NCI-H146 (cell line): ENCODE data around the gene CEP76.
"Not testable (repeated sequence)": the region's sequence is repeated elsewhere in the genome, so short reads cannot be mapped to it uniquely, and the experiment has no call there.

Experiments used
- DNase-seq: peaks from one replicate; lab custom pipeline; 2025; lab: John Stamatoyannopoulos, UW

Gene CEP76

DNA sequence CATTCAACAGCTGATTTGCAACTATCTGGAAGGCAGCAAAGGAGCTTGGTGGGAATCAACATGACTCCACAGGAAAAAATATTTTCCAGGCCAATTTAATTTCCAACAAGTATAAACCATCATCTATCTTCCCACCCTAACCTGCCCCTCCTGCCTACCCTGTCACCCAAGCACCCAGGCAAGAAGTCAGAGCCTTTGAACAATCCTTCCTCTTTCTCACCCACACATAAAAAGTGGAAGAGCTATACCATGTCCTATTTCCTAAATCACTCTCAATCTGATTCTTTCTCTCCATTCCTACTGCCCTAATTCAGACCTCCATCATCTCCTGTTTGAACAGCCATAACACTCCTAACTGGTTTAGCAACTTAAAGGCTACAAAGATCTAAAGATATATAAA, 57.3 kb downstream of the CEP76 start:
- DNase-seq: no peak

DNA sequence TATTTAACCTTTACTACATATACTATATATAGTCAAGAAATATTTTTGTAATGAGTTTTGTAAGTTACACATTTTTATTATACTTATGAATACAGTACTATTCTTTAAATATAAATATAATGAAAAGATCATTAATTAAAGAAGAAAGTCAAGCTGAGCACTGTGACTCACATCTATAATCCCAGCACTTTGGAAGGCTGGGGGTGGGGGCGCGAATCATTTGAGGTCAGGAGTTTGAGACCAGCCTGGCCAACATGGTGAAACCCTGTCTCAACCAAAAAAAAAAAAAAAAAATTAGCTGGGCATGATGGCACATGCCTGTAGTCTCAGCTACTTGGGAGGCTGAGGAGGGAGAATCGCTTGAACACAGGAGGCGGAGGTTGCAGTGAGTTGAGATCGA, 58.8 kb downstream of the CEP76 start:
- not testable (repeated sequence) for DNase-seq

DNA sequence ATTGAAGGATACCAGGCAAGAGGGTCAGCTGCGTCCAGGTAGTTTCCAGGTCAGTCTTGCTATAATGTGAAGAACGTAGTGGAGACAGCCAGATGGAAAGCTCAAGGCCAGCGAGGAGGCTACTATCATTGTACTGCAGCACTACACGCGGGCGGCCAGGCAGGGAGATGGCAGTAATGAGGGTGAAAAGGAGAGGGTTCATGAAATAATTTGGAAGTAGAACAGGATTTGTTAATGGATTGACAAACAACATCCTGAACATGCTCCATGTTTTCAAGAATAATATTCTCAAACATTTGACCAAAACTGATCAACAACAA, 61.7 kb downstream of the CEP76 start:
- DNase-seq: no peak

DNA sequence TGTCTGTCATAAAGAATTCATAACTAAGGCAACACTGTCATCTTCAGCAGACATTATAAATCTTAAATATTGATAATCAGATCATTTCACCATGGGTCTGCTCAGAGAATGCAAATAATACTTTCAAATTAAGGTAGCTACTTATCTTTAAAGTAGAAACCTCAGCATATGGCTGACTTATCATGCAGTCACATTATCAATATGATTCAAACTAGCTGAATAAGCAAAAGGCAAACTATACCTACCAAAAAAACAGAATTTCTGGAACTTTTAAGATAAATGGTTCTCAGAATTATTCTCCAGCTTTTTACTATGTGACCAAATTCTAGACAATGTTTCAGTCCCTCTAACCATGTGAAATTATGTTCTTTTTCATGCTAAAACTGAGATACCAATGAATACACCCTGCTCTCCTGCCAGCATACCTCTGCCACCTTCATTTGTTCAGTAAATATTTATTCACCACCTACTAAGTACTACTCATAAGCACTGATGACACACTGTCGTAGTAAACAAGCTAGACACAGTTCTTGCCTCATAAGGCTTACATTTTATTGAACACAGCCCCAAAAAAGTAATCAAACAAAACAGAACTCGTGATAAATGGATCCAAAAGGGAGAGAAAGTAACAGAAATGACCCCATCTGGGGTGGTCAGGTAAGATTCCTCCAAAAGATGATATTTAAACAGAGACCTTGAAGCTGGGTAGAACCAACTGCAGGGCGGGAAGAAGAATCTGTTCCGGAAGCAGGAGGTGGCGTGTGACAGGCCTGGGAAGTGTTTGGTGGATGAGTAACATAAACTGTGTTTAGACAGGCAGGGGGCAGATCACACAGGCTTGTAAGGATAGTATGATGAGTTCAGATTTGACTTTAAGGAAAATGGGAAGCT, 62.3 kb downstream of the CEP76 start:
- no peak for DNase-seq

GRCh38 chr18:12638644-12639124, 63.8 kb downstream of the CEP76 start:
- DNase-seq: no peak

GRCh38 chr18:12637901-12638643, 64.5 kb downstream of the CEP76 start:
- no peak for DNase-seq

GRCh38 chr18:12637393-12637792, 65.1 kb downstream of the CEP76 start:
- no peak for DNase-seq

DNA sequence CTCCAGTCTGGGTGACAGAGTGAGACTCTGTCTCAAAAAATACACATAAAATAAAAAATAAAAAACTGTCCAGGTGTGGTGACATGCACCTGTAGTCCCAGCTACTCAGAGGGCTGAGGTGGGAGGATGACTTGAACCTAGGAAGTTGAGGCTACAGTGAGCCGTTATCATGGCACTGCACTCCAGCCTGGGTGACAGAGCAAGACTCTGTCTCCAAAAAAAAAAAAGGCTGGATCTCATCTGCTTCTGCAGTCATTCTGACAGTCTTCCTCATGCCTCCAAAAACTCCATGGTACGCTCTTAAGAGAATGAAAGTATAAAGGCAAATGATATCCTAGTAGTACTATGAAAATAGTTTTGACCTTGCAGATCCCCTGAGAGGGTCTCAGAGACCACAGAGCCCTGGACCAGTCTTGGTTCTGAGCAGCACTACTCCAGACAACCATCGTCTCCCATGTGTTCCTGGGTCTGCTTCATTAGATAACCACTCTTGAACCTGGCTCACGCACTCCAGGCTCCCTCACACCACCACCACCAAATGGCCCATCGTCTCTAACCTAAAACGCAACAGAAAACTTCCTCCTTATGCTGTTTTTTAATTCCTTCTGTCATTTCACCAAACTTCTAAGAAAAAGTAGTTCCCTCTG, 70.6 kb downstream of the CEP76 start:
- DNase-seq: no peak

DNA sequence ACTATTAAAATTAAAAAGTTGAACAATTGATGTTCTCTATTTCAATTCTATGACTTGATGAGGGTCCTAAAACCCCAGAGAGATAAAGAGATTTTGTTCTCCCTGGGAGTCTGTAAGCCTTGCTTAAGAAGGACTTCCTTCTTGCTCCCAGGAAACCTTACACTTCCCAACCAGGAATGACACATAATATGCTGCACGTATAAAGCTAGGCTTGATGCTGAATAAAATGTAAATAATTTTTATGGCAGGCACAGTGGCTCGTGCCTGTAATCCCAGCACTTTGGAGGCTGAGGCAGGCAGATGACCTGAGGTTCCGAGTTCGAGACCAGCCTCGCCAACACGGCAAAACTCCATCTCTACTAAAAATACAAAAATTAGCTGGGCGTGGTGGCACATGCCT, 72.4 kb downstream of the CEP76 start:
- DNase-seq: no peak

- DNase-seq: no peak
These were observed 73.5 kb downstream of the CEP76 start for GRCh38 chr18:12628706-12629702.

GRCh38 chr18:12627199-12627598, 75.3 kb downstream of the CEP76 start:
- DNase-seq: not testable (repeated sequence)

DNA sequence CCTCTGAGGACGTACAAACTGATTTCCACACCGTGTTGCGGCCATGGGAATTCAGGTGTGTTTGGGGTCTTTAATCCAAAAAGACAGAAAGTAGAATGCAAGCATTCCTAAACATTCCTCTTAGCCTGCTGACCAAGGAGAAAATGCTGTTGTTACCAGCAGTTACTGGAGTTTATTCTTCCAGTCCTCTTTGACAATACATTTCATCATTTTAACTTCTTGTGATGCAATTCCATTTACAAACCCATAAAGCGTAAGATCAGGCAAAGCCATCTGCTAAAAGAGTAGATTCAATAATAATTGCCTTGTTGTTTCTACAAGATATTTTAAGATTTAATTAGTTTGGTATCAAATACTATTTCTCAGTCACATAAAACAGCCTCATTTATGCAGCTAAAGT, 77.3 kb downstream of the CEP76 start:
- no peak for DNase-seq
